Bronchial epithelial cell (primary cell): ENCODE measurements around the gene CPNE4. TPM values are rescaled to one million over a fixed set of nuclear protein-coding genes. Genes with fewer than 3 reads are reported as not detected.

ENCODE experiments used
- DNase-seq: peaks from one replicate; pipeline ENCODE4 v3.0.0-alpha.2; 2010; ENCODE audit warnings: low read depth
- FAIRE-seq: peaks from 2 replicates; lab custom pipeline; 2011; peaks lifted over from hg19 to GRCh38; lab: Jason Lieb, UNC
- H3K27me3 ChIP-seq: 2 replicates; pipeline ENCODE4 v1.5.1; 2011; ENCODE audit warnings: low read length; ENCODE audit not compliant: control insufficient read depth, insufficient read depth
- H3K36me3 ChIP-seq: 2 replicates; pipeline ENCODE4 v1.5.1; 2011; ENCODE audit warnings: low read length; ENCODE audit not compliant: control insufficient read depth, insufficient read depth
- H3K4me3 ChIP-seq: 2 replicates; pipeline ENCODE4 v1.5.1; 2011; ENCODE audit warnings: mild to moderate bottlenecking, low read depth, low read length, control low read depth
- total RNA-seq: library from RNA; depleted of rRNA; stranded (reverse); fragments of >200 nt; gene quantifications from 2 replicates; pipeline ENCODE4 v1.2.1, GENCODE V29; 2014
- TF ChIP-seq, protein P1 (sequence below): IDR thresholded peaks from 2 replicates; pipeline ENCODE4 v1.5.1; 2011; ENCODE audit warnings: mild to moderate bottlenecking, moderate library complexity, low read length, control low read depth, inconsistent platforms; ENCODE audit not compliant: insufficient read depth, severe bottlenecking

The CPNE4 gene
- total RNA-seq, 1 donor from 2014 or later = under 0.01 TPM

DNA sequence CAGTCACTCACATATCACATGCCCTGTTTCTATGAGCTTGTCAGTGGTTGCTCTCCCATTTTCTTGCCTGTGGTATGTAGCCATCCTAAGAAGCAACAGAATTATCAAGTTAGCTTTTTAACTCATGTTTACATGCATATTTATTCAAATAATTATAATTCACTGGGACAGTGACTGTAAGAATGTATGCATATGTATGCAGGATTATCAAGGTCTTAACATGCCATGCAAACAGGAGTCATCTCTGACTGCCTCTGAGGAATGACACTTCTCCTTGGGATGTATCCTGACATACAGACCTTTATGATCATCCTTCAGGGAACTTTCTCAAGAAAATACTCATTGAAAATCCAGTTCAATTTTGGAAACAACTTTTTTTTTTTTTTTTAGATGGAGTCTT, 240.9 kb downstream of the CPNE4 start:
- DNase-seq (no peak), FAIRE-seq (no peak)
- Histone ChIP-seq H3K4me3 (no peak overlapping the region), H3K36me3 (no peaks in the 10 kb centered on the region), H3K27me3 (no peaks in the 10 kb centered on the region)
- TF ChIP-seq, protein P1, sequence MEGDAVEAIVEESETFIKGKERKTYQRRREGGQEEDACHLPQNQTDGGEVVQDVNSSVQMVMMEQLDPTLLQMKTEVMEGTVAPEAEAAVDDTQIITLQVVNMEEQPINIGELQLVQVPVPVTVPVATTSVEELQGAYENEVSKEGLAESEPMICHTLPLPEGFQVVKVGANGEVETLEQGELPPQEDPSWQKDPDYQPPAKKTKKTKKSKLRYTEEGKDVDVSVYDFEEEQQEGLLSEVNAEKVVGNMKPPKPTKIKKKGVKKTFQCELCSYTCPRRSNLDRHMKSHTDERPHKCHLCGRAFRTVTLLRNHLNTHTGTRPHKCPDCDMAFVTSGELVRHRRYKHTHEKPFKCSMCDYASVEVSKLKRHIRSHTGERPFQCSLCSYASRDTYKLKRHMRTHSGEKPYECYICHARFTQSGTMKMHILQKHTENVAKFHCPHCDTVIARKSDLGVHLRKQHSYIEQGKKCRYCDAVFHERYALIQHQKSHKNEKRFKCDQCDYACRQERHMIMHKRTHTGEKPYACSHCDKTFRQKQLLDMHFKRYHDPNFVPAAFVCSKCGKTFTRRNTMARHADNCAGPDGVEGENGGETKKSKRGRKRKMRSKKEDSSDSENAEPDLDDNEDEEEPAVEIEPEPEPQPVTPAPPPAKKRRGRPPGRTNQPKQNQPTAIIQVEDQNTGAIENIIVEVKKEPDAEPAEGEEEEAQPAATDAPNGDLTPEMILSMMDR = no peak

DNA sequence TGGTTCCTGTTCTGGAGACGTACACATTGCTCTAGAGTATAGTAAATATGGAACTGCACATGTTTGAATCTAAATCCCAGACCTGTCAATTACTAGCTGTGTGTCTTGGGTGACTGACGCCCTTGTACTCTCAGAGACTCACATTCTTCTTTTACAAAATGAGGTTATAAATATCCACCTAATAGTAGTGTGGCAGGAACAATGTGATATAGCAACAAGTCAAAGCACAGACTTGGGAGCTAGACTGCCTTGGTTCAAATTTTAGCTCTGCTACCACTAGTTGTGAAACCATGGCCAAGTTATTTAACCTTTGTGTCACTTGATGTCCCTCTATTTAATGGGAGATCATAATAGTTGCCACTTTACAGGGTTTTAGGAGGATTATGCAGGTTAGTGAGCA, 245.6 kb downstream of the CPNE4 start:
- H3K4me3 ChIP-seq = no peak overlapping the region
- no peaks in the 10 kb centered on the region for H3K36me3 ChIP-seq
- no peaks in the 10 kb centered on the region for H3K27me3 ChIP-seq
- FAIRE-seq (no peak), DNase-seq (no peak)
- TF ChIP-seq, protein P1 = no peak

DNA sequence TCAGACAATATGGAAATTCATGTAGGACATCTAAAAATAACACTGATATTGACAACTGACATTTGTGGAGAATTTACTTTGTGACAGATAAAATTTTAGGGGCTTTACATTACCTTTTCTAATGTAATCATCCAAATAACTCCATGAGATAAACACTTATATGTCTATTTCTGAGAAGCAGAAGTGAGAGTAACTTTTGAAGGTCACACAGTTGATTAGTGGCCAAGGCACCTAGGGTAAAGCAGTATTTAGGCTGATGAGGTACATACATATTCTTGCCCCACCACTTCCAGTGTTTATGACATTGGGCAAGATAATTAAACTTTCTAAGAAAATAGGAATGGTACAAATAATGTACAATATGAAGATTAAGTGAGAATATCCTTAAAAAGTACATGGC, 248.4 kb downstream of the CPNE4 start:
- Histone ChIP-seq H3K27me3 (no peaks in the 10 kb centered on the region), H3K4me3 (no peak overlapping the region), H3K36me3 (no peaks in the 10 kb centered on the region)
- TF ChIP-seq, protein P1 = no peak
- FAIRE-seq = no peak
- no peak for DNase-seq

DNA sequence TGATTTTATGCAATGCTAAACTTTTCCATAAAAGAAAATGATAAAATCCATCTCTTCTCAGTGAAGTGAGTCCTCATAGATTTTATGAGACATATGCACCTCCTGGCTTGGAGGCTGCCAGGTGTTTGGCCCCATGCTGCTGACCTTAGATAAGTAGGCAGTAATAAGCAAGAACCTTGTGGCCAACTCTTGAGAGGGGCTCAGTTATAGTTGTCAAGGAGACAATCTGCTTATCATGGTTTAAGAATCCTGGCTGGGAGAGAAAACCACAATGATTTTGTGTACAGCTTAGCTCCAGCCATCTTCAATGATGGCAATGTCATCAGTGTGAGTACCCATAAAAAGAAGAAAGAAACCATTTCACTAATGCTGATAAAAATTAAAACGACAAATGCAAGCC, 252.1 kb downstream of the CPNE4 start:
- Histone ChIP-seq H3K4me3 (no peak overlapping the region), H3K27me3 (no peaks in the 10 kb centered on the region), H3K36me3 (no peaks in the 10 kb centered on the region)
- TF ChIP-seq, protein P1 = no peak
- no peak for FAIRE-seq
- DNase-seq = no peak

DNA sequence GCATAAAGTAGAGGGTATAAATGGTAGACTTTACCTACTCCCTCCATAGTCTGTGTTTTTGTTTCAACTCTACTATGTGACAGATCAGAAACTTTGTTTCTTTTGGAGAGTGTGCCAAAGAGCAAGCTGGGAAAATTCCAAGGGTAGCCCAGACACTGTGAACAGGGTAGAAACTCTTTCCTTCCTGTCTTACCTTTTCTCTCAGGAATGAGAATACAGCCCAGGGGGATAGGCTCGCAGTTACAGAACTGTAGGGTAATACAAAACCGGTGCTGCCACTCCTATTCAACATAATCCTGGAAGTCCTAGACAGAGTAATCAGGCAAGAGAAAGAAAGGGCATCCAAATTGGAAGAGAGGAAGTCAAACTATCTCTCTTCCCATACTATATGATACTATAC, 256.3 kb downstream of the CPNE4 start:
- TF ChIP-seq, protein P1 = no peak
- FAIRE-seq (no peak), DNase-seq (peak; percentile 17)
- Histone ChIP-seq H3K36me3 (no peaks in the 10 kb centered on the region), H3K4me3 (no peak overlapping the region), H3K27me3 (no peaks in the 10 kb centered on the region)

DNA sequence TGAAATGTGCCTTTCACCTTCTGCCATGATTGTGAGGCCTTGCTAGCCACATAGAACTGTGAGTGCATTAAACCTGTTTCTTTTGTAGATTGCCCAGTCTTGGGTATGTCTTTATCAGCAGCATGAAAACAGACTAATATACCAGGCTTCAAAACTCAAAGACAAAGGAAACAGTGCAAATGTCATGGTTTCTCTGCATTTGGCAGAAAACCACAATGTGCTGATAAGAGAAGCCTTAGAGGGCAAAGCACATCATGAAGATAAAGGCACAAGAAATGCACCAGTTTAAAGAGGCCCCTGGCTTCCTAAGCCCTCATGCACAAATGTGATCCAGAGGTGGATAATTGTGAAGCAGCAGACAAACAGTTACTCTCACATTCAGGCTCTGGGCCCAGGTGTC, 259.2 kb downstream of the CPNE4 start:
- FAIRE-seq (no peak), DNase-seq (no peak)
- no peaks in the 10 kb centered on the region for H3K36me3 ChIP-seq
- H3K4me3 ChIP-seq = no peak overlapping the region
- TF ChIP-seq, protein P1 = no peak
- no peaks in the 10 kb centered on the region for H3K27me3 ChIP-seq
